LNCAP (cell line): ENCODE data around the gene ST6GALNAC3.

ENCODE experiments used
- TF ChIP-seq, protein P1 (sequence below): fragments of 450-650 bp; IDR thresholded peaks from 2 replicates; pipeline ENCODE4 v1.5.1; 2017; ENCODE audit warnings: mild to moderate bottlenecking

ST6GALNAC3 gene

GRCh38 chr1:76289692-76290091, 215.1 kb downstream of the ST6GALNAC3 start:
- TF ChIP-seq, protein P1, sequence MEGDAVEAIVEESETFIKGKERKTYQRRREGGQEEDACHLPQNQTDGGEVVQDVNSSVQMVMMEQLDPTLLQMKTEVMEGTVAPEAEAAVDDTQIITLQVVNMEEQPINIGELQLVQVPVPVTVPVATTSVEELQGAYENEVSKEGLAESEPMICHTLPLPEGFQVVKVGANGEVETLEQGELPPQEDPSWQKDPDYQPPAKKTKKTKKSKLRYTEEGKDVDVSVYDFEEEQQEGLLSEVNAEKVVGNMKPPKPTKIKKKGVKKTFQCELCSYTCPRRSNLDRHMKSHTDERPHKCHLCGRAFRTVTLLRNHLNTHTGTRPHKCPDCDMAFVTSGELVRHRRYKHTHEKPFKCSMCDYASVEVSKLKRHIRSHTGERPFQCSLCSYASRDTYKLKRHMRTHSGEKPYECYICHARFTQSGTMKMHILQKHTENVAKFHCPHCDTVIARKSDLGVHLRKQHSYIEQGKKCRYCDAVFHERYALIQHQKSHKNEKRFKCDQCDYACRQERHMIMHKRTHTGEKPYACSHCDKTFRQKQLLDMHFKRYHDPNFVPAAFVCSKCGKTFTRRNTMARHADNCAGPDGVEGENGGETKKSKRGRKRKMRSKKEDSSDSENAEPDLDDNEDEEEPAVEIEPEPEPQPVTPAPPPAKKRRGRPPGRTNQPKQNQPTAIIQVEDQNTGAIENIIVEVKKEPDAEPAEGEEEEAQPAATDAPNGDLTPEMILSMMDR: no peak

DNA sequence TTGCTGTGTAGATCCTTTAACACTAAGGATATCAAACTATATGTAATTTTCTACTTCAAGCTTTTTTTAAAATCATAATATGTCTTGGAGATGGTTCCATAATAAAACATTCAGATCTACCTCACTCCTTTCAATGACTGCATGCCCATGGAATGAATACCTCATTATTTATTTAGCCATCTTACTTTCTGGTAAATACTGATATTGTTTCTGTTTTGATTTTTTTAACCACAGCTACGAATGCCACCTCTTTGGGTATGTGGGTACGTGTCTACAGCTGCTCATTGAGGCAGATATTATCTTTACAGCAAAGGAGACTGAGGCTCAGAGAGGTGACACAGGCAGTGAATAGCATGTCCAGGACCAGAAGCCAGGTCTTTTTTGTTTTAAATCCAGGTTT, 215.7 kb downstream of the ST6GALNAC3 start:
- TF ChIP-seq, protein P1: no peak

- TF ChIP-seq, protein P1: no peak
Measured at GRCh38 chr1:76291191-76291590, 216.6 kb downstream of the ST6GALNAC3 start.

- TF ChIP-seq, protein P1: no peak
Measured at GRCh38 chr1:76291737-76292136, 217.2 kb downstream of the ST6GALNAC3 start.

GRCh38 chr1:76292418-76293184, 218.1 kb downstream of the ST6GALNAC3 start:
- TF ChIP-seq, protein P1: no peak

DNA sequence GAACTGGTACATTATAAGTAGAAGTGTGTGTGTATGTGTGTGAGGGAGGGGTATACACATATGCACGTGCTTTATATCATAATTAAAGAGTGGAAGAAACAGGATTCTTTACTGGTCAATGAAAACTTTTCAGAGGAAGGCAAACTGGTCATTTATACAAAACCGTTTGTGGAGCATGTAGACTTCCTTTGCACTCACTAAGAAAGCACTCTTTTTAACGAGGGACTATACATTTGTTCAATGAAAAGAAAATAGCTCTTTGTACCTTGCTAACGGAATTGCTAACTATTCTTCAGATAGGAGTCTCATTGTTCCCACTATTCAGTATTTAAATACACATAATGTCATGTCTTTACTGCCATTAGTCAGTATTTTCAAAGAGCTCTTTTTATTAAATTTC, 219.3 kb downstream of the ST6GALNAC3 start:
- TF ChIP-seq, protein P1: no peak

- TF ChIP-seq, protein P1: no peak
Measured at GRCh38 chr1:76294482-76295194, 220.1 kb downstream of the ST6GALNAC3 start.
